ENCODE measurements around the gene RPS6KA1. TPM values are rescaled to one million over a fixed set of nuclear protein-coding genes. Genes with fewer than 3 reads are reported as not detected.

Gene RPS6KA1
- polyA plus RNA-seq, 1 donor (not counting 4 experiments of a cell fraction or from before 2014, with no cell fraction given), result 65.9 TPM

DNA sequence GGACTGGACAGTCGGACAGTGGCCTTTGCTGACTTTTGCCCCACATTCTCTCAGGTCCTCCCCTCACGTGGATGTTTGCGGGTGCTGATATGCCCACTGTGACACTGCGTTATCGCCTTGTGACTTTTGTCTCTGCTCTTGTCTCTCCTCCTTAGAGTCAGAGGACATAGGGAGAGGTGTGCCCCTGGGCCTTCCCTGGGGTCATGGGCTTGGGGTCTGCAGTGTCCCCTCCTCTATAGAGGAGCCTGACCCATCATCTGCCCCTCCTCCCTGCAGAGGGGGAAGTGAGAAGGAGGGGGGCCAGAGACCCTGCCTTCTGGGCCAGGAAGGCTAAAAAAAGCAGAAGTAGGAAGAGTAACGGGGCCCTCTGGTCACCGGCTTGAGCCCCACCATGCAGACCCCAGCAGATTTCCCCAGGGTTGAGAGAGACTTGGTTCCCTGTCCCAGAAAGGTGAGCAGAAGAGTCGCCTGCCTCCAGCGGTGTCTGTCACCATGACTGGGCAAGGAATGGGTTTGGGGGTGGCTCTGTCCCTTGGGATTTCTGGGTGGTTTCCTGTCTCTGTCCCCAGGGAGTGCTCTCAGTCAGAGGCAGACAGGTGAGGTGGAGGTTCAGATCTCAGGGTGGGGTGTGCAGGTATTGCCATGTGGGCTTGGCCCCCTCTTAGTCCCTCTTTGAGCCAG, 13.3 kb downstream of the RPS6KA1 start:
- Histone ChIP-seq H3K27ac (ENCODE audit: control insufficient read depth, insufficient read depth, low read length) (peak overlapping the region; percentile 74), H3K4me2 (ENCODE audit: control insufficient read depth, extremely low read depth, insufficient read depth, low read depth, low read length) (no peak overlapping the region), H3K9me1 (ENCODE audit: control insufficient read depth, extremely low read depth, insufficient read depth, low read length) (peaks cover 14% of the 10 kb centered on the region), H3K27me3 (ENCODE audit: control insufficient read depth, extremely low read depth, insufficient read depth, low read length) (no peaks in the 10 kb centered on the region), H4K20me1 (ENCODE audit: control insufficient read depth, extremely low read depth, insufficient read depth, low read length) (peaks cover 15% of the 10 kb centered on the region), H3K4me3 (ENCODE audit: control insufficient read depth in 2 of 3, extremely low read depth in 1 of 3, insufficient read depth in 2 of 3, low read depth in 1 of 3, low read length in 3 of 3) (no peak overlapping the region), H3K36me3 (ENCODE audit: control insufficient read depth in 2 of 2, extremely low read depth in 1 of 2, insufficient read depth in 2 of 2, low read length in 2 of 2) (peaks cover 26 to 41% of the 10 kb centered on the region in 2 experiments), H3K9ac (ENCODE audit: control insufficient read depth, extremely low read depth, insufficient read depth, low read length) (peak overlapping the region; percentile 40), H3K79me2 (ENCODE audit: control insufficient read depth, insufficient read depth, low read length) (peaks cover 77% of the 10 kb centered on the region), H2AFZ (ENCODE audit: control insufficient read depth, low read length) (no peak overlapping the region), H3K9me3 (ENCODE audit: control insufficient read depth, low read depth, low read length) (no peaks in the 10 kb centered on the region), H3K4me1 (ENCODE audit: control insufficient read depth, extremely low read depth, insufficient read depth, low read length) (peaks cover 40% of the 10 kb centered on the region)
- TF ChIP-seq EZH2 (IDR thresholded peaks at IDR 0.05; ENCODE audit: low read length), result no peak
- TF ChIP-seq, protein P1, sequence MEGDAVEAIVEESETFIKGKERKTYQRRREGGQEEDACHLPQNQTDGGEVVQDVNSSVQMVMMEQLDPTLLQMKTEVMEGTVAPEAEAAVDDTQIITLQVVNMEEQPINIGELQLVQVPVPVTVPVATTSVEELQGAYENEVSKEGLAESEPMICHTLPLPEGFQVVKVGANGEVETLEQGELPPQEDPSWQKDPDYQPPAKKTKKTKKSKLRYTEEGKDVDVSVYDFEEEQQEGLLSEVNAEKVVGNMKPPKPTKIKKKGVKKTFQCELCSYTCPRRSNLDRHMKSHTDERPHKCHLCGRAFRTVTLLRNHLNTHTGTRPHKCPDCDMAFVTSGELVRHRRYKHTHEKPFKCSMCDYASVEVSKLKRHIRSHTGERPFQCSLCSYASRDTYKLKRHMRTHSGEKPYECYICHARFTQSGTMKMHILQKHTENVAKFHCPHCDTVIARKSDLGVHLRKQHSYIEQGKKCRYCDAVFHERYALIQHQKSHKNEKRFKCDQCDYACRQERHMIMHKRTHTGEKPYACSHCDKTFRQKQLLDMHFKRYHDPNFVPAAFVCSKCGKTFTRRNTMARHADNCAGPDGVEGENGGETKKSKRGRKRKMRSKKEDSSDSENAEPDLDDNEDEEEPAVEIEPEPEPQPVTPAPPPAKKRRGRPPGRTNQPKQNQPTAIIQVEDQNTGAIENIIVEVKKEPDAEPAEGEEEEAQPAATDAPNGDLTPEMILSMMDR (optimal IDR thresholded peaks at IDR 0.05 in 1 of 3, IDR thresholded peaks at IDR 0.05 in 1 of 3, conservative IDR thresholded peaks at IDR 0.05 in 1 of 3; ENCODE audit: extremely low read depth in 1 of 3, insufficient read depth in 2 of 3, low read length in 3 of 3), result no peak
- dilution Hi-C loops (cut with MboI; ENCODE audit: extremely low pct_ligation_motif_present, low sequenced_read_pairs), result no loop called here
- FAIRE-seq (no peak), DNase-seq (ENCODE audit: low read depth, low spot score) (no peak)

DNA sequence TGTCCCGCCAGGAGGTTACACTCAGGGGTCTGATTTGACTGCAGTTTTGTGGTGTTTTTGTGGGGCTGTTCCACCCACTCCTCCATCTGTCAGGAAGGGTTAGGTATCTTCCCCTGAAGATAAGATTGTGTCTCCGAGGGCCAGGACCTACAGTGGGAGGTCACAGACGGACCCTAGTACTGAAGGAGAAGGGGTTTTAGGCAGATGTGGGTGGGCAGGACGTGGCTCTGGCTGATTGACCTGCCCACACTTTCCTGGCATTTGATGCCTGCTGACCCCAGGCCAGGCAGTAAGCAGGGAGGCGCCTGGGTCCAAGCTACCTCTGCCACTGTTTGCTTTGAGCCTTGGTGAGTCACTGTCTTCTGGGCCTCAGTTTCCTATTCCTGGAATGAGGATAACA, 13.9 kb downstream of the RPS6KA1 start:
- Histone ChIP-seq H2AFZ (ENCODE audit: control insufficient read depth, low read length) (no peak overlapping the region), H3K36me3 (ENCODE audit: control insufficient read depth in 2 of 2, extremely low read depth in 1 of 2, insufficient read depth in 2 of 2, low read length in 2 of 2) (peaks cover 25 to 39% of the 10 kb centered on the region in 2 experiments), H3K4me3 (ENCODE audit: control insufficient read depth in 2 of 3, extremely low read depth in 1 of 3, insufficient read depth in 2 of 3, low read depth in 1 of 3, low read length in 3 of 3) (no peak overlapping the region), H3K9ac (ENCODE audit: control insufficient read depth, extremely low read depth, insufficient read depth, low read length) (no peak overlapping the region), H3K9me3 (ENCODE audit: control insufficient read depth, low read depth, low read length) (no peaks in the 10 kb centered on the region), H4K20me1 (ENCODE audit: control insufficient read depth, extremely low read depth, insufficient read depth, low read length) (peaks cover 11% of the 10 kb centered on the region), H3K79me2 (ENCODE audit: control insufficient read depth, insufficient read depth, low read length) (peaks cover 75% of the 10 kb centered on the region), H3K27ac (ENCODE audit: control insufficient read depth, insufficient read depth, low read length) (no peak overlapping the region), H3K4me2 (ENCODE audit: control insufficient read depth, extremely low read depth, insufficient read depth, low read depth, low read length) (no peak overlapping the region), H3K27me3 (ENCODE audit: control insufficient read depth, extremely low read depth, insufficient read depth, low read length) (no peaks in the 10 kb centered on the region), H3K9me1 (ENCODE audit: control insufficient read depth, extremely low read depth, insufficient read depth, low read length) (peaks cover 14% of the 10 kb centered on the region), H3K4me1 (ENCODE audit: control insufficient read depth, extremely low read depth, insufficient read depth, low read length) (peaks cover 40% of the 10 kb centered on the region)
- dilution Hi-C loops (cut with MboI; ENCODE audit: extremely low pct_ligation_motif_present, low sequenced_read_pairs), result no loop called here
- no peak for FAIRE-seq
- no peak for DNase-seq (ENCODE audit: low read depth, low spot score)
- TF ChIP-seq, protein P1 (optimal IDR thresholded peaks at IDR 0.05 in 1 of 3, IDR thresholded peaks at IDR 0.05 in 1 of 3, conservative IDR thresholded peaks at IDR 0.05 in 1 of 3; ENCODE audit: extremely low read depth in 1 of 3, insufficient read depth in 2 of 3, low read length in 3 of 3), result no peak
